ENCODE data around the gene TSPAN9.
A peak's percentile ranks its signal among the peaks of the same experiment; 100 is the strongest.

The TSPAN9 gene

DNA sequence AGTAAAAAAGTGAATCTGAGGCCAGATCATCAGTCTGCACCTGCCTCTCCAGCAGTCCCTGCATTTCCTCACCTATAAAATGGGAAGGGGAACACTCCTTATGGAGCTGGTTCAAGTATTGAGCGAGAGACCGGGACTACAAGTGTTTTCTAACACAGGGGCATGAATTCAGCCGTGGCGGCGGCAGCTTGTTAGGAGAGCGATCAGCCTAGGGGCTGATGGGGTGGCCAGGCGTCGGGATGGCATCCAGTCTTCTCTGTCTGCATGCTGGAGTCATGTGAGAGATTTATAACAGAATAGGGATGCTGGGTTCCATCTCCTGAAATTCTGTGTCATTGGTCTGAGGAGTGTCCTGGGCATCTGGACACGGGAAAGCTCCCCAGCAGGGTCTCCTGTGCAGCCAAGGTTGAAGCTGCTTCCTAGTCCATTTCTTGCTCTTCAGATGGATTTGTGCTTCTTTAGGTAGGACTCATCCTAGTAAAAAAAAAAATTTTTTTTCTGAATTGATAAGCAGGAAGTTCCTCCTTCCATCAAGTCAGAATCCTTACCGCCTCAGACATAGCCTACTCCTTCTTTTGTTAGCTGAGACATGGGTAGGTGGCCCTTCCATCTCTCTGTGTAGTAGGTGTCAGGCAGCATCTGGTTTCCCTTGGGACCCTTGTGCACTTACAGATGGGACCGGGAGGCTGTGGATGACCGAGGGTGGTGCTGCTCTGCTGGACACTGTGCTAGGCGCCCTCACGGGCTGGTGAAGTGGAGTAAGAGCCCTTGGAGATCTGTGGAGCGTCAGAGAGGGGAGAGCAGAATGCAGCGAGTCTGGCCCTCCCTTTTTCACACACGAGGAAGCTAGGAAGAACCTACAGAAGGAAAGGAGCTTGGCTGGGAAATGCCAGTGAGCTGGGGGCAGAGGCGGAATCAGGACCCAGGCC lies 146.7 kb downstream of the TSPAN9 start:
- Histone ChIP-seq H3K27me3 (ENCODE audit: low read depth) (no peaks in the 10 kb centered on the region), H3K36me3 (replicated peaks) (no peaks in the 10 kb centered on the region), H3K4me1 (no peaks in the 10 kb centered on the region), H3K4me3 (no peak overlapping the region), H3K9me3 (no peaks in the 10 kb centered on the region)
- no peak for DNase-seq (ENCODE audit: low spot score in 2 of 2)
- in situ Hi-C loops (cut with MboI; ENCODE audit: low sequenced_read_pairs): no loop called here

- in situ Hi-C loops (cut with MboI; ENCODE audit: low sequenced_read_pairs): no loop called here
- Histone ChIP-seq H3K4me3 (no peak overlapping the region), H3K9me3 (no peaks in the 10 kb centered on the region), H3K27me3 (ENCODE audit: low read depth) (no peaks in the 10 kb centered on the region), H3K4me1 (no peaks in the 10 kb centered on the region), H3K36me3 (replicated peaks) (no peaks in the 10 kb centered on the region)
- DNase-seq (ENCODE audit: low spot score in 2 of 2): no peak
Observed at GRCh38 chr12:3224530-3224903, 147.3 kb downstream of the TSPAN9 start.

- Histone ChIP-seq H3K9me3 (no peaks in the 10 kb centered on the region), H3K4me3 (no peak overlapping the region), H3K27me3 (ENCODE audit: low read depth) (no peaks in the 10 kb centered on the region), H3K4me1 (no peaks in the 10 kb centered on the region), H3K36me3 (replicated peaks) (no peaks in the 10 kb centered on the region)
- in situ Hi-C loops (cut with MboI; ENCODE audit: low sequenced_read_pairs): no loop called here
- no peak for DNase-seq (ENCODE audit: low spot score in 2 of 2)
Observed at GRCh38 chr12:3225154-3225795, 148.1 kb downstream of the TSPAN9 start.

DNA sequence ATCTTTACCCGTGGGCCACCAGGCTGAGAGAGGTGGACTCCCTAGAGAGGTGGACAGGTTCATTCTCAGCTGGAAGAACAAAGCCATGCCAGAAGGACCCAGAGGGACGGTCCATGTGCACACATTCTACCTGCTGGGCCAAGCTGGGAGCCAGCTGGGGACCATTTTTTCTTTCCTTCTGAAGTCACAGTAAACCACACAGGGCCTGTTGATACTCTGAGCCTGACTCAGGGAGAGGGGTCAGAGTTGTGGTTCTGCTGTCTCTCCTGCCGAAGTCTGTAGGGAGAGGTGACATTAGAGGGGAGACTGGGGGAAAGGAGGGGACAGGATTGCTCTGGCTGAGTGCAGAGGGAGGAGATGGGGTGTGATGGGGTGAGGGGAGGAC lies 148.6 kb downstream of the TSPAN9 start:
- Histone ChIP-seq H3K9me3 (no peaks in the 10 kb centered on the region), H3K27me3 (ENCODE audit: low read depth) (no peaks in the 10 kb centered on the region), H3K4me3 (no peak overlapping the region), H3K36me3 (replicated peaks) (no peaks in the 10 kb centered on the region), H3K4me1 (no peaks in the 10 kb centered on the region)
- in situ Hi-C loops (cut with MboI; ENCODE audit: low sequenced_read_pairs): no loop called here
- DNase-seq (ENCODE audit: low spot score in 2 of 2): no peak

- DNase-seq (ENCODE audit: low spot score in 2 of 2): no peak
- in situ Hi-C loops (cut with MboI; ENCODE audit: low sequenced_read_pairs): no loop called here
- Histone ChIP-seq H3K36me3 (replicated peaks) (no peaks in the 10 kb centered on the region), H3K27me3 (ENCODE audit: low read depth) (no peaks in the 10 kb centered on the region), H3K9me3 (no peaks in the 10 kb centered on the region), H3K4me1 (no peaks in the 10 kb centered on the region), H3K4me3 (no peak overlapping the region)
Observed at GRCh38 chr12:3226264-3226663, 149.1 kb downstream of the TSPAN9 start.

DNA sequence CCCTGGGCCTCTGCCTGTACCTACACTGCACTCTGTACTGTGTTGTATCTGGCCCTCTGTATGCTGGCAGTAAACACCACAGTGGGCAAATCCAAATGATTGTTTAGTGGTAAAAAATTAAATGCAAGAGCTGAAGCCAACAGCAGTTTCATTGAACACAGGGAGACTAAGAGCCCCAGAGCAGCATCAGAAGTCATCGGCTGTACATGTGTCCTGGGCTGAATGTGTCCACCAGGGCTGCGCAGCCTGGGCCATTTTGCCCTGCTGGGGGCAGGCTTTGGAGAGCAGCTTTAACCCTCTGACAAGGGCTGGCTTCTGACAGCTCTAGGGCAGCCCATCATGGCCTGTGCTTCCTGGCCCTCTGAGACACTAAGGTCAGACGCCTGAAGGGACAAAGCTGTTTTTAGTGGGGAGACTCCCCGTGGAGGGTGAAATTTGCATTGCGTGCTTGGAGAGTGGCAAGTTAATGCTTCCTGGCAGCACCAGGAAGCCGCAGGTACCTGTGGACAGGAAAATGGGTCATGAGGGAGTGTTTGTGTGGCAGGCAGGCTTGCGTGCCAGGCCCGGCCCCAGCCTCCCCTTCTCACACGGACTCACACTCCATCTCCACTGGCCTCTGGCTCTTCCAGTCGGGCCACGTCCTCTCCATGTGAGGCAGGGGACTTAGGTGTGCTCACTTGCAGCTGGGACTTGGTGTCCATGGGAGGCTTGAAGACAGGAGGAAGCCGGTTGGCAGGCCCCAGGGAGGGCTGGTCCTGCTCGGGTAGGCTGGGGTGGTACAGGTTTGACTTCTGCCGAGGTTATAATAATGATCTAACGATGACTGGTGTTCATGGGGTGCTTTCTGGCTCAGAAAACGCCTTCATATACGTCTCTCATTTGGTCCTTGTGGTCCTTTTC lies 150.1 kb downstream of the TSPAN9 start:
- Histone ChIP-seq H3K4me1 (no peaks in the 10 kb centered on the region), H3K9me3 (no peaks in the 10 kb centered on the region), H3K27me3 (ENCODE audit: low read depth) (no peaks in the 10 kb centered on the region), H3K36me3 (replicated peaks) (no peaks in the 10 kb centered on the region), H3K4me3 (no peak overlapping the region)
- in situ Hi-C loops (cut with MboI; ENCODE audit: low sequenced_read_pairs): no loop called here
- DNase-seq (ENCODE audit: low spot score in 2 of 2): no peak

DNA sequence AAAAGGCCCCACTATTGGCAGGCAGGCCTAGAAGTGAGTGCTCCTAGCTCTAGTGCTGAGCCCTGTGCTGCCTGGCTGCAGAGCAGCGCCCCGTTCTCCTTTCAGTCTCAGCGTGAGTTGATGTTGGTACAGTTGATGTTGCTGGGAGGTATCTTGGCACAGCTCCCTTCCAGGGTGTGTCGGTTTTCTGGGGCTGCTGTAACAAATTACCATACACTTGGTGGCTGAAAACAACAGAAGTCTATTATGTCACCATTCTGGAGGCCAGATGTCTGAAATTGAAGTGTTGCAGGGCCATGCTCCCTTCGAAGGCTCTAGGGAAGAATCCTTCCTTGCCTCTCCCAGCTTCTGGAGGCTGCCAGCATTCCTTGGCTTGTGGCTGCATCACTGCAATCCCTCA lies 151.4 kb downstream of the TSPAN9 start:
- H3K4me3 ChIP-seq: no peak overlapping the region
- H3K36me3 ChIP-seq (replicated peaks): no peaks in the 10 kb centered on the region
- no peaks in the 10 kb centered on the region for H3K4me1 ChIP-seq
- H3K9me3 ChIP-seq: no peaks in the 10 kb centered on the region
- H3K27me3 ChIP-seq (ENCODE audit: low read depth): no peaks in the 10 kb centered on the region
- in situ Hi-C loops (cut with MboI; ENCODE audit: low sequenced_read_pairs): no loop called here
- DNase-seq (ENCODE audit: low spot score in 2 of 2): no peak

DNA sequence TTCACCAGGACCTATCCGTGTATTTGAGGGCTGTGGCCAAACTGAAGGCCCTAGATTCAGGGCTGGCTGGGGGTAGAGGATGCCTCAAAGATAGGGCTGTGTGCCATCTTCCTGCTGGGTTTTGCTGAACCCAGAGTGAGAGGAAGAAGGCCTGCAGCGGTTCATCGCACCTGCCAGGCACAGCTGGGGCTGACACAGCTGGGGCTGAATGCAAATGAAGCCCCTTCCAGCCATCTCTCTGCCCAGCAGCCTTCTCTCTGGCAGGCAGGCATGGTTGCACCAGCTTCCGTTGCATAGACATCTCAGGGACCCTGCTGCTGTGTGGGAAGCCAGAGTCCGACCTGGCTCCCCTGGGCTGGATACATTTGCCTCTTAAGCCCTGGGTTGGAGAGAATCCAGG lies 152.4 kb downstream of the TSPAN9 start:
- Histone ChIP-seq H3K4me1 (no peaks in the 10 kb centered on the region), H3K4me3 (no peak overlapping the region), H3K36me3 (replicated peaks) (no peaks in the 10 kb centered on the region), H3K9me3 (no peaks in the 10 kb centered on the region), H3K27me3 (ENCODE audit: low read depth) (no peaks in the 10 kb centered on the region)
- DNase-seq (ENCODE audit: low spot score in 2 of 2): no peak
- in situ Hi-C loops (cut with MboI; ENCODE audit: low sequenced_read_pairs): no loop called here

GRCh38 chr12:3230758-3231375 lies 153.7 kb downstream of the TSPAN9 start:
- in situ Hi-C loops (cut with MboI; ENCODE audit: low sequenced_read_pairs): no loop called here
- Histone ChIP-seq H3K4me1 (no peaks in the 10 kb centered on the region), H3K9me3 (no peaks in the 10 kb centered on the region), H3K4me3 (no peak overlapping the region), H3K36me3 (replicated peaks) (no peaks in the 10 kb centered on the region), H3K27me3 (ENCODE audit: low read depth) (no peaks in the 10 kb centered on the region)
- no peak for DNase-seq (ENCODE audit: low spot score in 2 of 2)

- no peak for DNase-seq (ENCODE audit: low spot score in 2 of 2)
- Histone ChIP-seq H3K4me3 (no peak overlapping the region), H3K36me3 (replicated peaks) (no peaks in the 10 kb centered on the region), H3K4me1 (no peaks in the 10 kb centered on the region), H3K27me3 (ENCODE audit: low read depth) (no peaks in the 10 kb centered on the region), H3K9me3 (no peaks in the 10 kb centered on the region)
- in situ Hi-C loops (cut with MboI; ENCODE audit: low sequenced_read_pairs): no loop called here
Observed at GRCh38 chr12:3231399-3231876, 154.3 kb downstream of the TSPAN9 start.

DNA sequence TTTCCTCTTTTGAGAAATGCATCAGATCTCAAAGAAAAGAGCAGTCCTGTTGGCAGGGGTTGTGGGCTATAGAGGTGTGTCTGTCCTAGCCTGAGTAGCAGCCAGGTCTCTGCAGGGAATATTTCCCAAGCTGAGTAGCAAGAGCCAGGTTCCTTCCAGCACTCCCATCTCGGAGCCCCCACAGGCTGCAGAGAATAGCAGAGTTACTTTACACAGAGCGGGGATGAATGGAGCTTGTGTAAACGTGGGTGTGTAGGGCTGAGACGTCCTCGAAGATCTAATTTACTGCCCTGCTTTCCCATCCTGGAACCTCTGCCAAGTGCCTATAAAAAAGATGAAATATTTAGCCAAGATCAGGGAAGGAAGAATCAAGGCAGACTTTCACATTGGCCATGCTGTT lies 156.6 kb downstream of the TSPAN9 start:
- no peak for DNase-seq (ENCODE audit: low spot score in 2 of 2)
- in situ Hi-C loops (cut with MboI; ENCODE audit: low sequenced_read_pairs): no loop called here
- Histone ChIP-seq H3K4me3 (no peak overlapping the region), H3K4me1 (no peaks in the 10 kb centered on the region), H3K9me3 (no peaks in the 10 kb centered on the region), H3K27me3 (ENCODE audit: low read depth) (no peaks in the 10 kb centered on the region), H3K36me3 (replicated peaks) (no peaks in the 10 kb centered on the region)

GRCh38 chr12:3236345-3237187 lies 159.4 kb downstream of the TSPAN9 start:
- no peaks in the 10 kb centered on the region for H3K9me3 ChIP-seq
- no peaks in the 10 kb centered on the region for H3K36me3 ChIP-seq (replicated peaks)
- no peaks in the 10 kb centered on the region for H3K4me1 ChIP-seq
- peak in 1 of 2 experiments; percentile 25 for DNase-seq (ENCODE audit: low spot score in 2 of 2)
- no peak overlapping the region for H3K4me3 ChIP-seq
- in situ Hi-C loops (cut with MboI; ENCODE audit: low sequenced_read_pairs): no loop called here
- H3K27me3 ChIP-seq (ENCODE audit: low read depth): no peaks in the 10 kb centered on the region

- no peaks in the 10 kb centered on the region for H3K9me3 ChIP-seq
- H3K4me1 ChIP-seq: no peaks in the 10 kb centered on the region
- H3K27me3 ChIP-seq (ENCODE audit: low read depth): no peaks in the 10 kb centered on the region
- DNase-seq (ENCODE audit: low spot score in 2 of 2): no peak
- in situ Hi-C loops (cut with MboI; ENCODE audit: low sequenced_read_pairs): no loop called here
- no peaks in the 10 kb centered on the region for H3K36me3 ChIP-seq (replicated peaks)
- H3K4me3 ChIP-seq: no peak overlapping the region
Observed at GRCh38 chr12:3238196-3238595, 161.0 kb downstream of the TSPAN9 start.

All from HAP-1 (cell line).